HG02588 (cell line): ENCODE results near the gene STUM.
"Not testable (repeated sequence)": the region's sequence is repeated elsewhere in the genome, so short reads cannot be mapped to it uniquely, and the experiment has no call there.

Experiments used
- ATAC-seq: cut with Tn5 transposase; IDR thresholded peaks from one replicate; pipeline ENCODE4 v1.9.1; 2021; ENCODE audit warnings: mild to moderate bottlenecking, moderate library complexity; ENCODE audit not compliant: unreplicated experiment

The STUM gene

GRCh38 chr1:226602186-226603021 lies 53.8 kb downstream of the STUM start:
- ATAC-seq, result no peak

- no peak for ATAC-seq
These were observed 54.7 kb downstream of the STUM start for GRCh38 chr1:226603022-226603857.

- ATAC-seq, result no peak
These were observed 55.4 kb downstream of the STUM start for GRCh38 chr1:226603858-226604559.

- no peak for ATAC-seq
These were observed 56.2 kb downstream of the STUM start for GRCh38 chr1:226604560-226605317.

GRCh38 chr1:226605318-226605950 lies 56.9 kb downstream of the STUM start:
- no peak for ATAC-seq

- ATAC-seq, result no peak
These were observed 58.0 kb downstream of the STUM start for GRCh38 chr1:226606311-226607267.

- ATAC-seq, result no peak
These were observed 58.7 kb downstream of the STUM start for GRCh38 chr1:226607268-226607660.

GRCh38 chr1:226607821-226608220 lies 59.3 kb downstream of the STUM start:
- no peak for ATAC-seq

- no peak for ATAC-seq
These were observed 60.3 kb downstream of the STUM start for GRCh38 chr1:226608699-226609505.

GRCh38 chr1:226609836-226610455 lies 61.4 kb downstream of the STUM start:
- no peak for ATAC-seq

GRCh38 chr1:226610671-226611070 lies 62.1 kb downstream of the STUM start:
- no peak for ATAC-seq

GRCh38 chr1:226611301-226611700 lies 62.7 kb downstream of the STUM start:
- no peak for ATAC-seq

- not testable (repeated sequence) for ATAC-seq
These were observed 63.4 kb downstream of the STUM start for GRCh38 chr1:226611980-226612379.

- no peak for ATAC-seq
These were observed 67.3 kb downstream of the STUM start for GRCh38 chr1:226615876-226616275.

- ATAC-seq, result no peak
These were observed 68.1 kb downstream of the STUM start for GRCh38 chr1:226616636-226617035.

GRCh38 chr1:226617109-226617508 lies 68.5 kb downstream of the STUM start:
- no peak for ATAC-seq

- not testable (repeated sequence) for ATAC-seq
These were observed 69.2 kb downstream of the STUM start for GRCh38 chr1:226617719-226618118.

GRCh38 chr1:226618380-226618779 lies 69.8 kb downstream of the STUM start:
- ATAC-seq, result no peak
